ENCODE measurements around the gene CPA3. TPM values are rescaled to one million over a fixed set of nuclear protein-coding genes. Genes with fewer than 3 reads are reported as not detected.

The CPA3 gene, protein sequence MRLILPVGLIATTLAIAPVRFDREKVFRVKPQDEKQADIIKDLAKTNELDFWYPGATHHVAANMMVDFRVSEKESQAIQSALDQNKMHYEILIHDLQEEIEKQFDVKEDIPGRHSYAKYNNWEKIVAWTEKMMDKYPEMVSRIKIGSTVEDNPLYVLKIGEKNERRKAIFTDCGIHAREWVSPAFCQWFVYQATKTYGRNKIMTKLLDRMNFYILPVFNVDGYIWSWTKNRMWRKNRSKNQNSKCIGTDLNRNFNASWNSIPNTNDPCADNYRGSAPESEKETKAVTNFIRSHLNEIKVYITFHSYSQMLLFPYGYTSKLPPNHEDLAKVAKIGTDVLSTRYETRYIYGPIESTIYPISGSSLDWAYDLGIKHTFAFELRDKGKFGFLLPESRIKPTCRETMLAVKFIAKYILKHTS
- total RNA-seq: not detected

DNA sequence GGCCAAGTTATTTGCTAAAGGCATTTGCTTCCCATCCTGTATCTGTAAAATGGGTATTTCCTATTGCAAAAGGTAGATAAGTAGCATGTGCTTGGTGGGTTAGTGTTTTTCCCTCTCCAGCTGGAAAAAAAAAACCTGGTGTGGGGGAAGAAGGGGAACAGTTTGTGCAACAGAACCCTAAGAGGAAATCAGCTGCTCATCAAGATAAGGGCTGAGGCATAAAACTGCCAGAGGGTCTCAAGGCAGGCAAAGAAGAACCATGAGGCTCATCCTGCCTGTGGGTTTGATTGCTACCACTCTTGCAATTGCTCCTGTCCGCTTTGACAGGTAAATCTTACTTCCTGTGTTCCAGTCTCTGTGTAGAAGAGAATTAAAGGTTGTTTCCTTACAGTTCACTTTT is at the start of gene CPA3:
Gene CPA3, plus strand, starts transcription at position 248 of the 400 bp plus-strand sequence. Its CDS starts 12 bp downstream, at position 260.
- Histone ChIP-seq H3K4me3 (no peak within 1 kb of the TSS), H3K4me1 (replicated peaks in 1 of 2) (no peaks in the 10 kb centered on the region), H3K27ac (no peak within 1 kb of the TSS)
- ATAC-seq (replicated peaks in 6 of 8): no peak
- in situ Hi-C loops (cut with MboI; ENCODE audit: low pct_unique_long_range_greater_than_20kb in 2 of 9, low sequenced_read_pairs in 9 of 9, unreplicated experiment in 9 of 9): no loop called here
- 33 to 100% (median 88%) methylated on average over 1 of the region's 1 CpG; no CpG with 5 or more reads in 3 of the 10 experiments for WGBS, 10 experiments

DNA sequence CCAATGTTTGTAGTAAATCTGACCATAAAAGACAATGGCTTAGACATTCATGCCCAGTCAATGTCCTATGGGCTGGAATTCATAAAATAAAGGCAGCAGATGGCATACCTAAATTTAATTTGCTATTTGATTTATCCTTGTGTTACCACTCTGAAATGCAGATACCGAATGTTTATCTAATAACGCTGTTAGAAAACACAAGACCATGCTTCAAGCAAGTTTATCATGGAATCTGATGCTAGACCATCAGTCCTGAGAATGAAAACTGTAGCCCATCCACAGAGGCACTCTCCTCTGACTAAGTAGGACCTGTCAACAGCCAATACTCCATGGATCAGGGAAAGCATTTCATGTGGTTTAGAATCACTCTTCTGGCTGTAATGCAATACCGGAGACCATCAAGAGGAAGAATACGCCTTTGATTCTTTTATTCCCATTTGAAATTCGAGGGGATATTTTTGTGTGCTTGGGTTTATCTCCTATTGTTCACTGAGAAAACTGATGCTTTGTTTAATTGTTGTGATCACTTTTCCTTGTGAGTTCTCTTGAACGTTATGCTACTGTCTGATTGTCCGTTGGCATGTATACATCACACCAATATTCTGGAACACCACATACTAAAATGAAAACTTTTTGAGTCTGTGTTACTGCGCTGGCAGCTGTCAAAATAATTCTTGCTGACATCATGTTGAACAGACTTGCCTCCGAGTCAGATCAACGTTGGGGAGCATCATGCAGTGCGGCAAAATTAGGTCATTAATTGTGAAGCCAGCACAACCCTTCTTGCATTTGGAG is 49.6 kb upstream of the CPA3 start:
- peaks cover 0 to 4% of the 10 kb centered on the region in 2 donors for H3K4me1 ChIP-seq (replicated peaks in 1 of 2)
- H3K27ac ChIP-seq: no peak overlapping the region
- H3K4me3 ChIP-seq: no peak overlapping the region
- no peak for ATAC-seq (replicated peaks in 6 of 8)
- in situ Hi-C loops (cut with MboI; ENCODE audit: low pct_unique_long_range_greater_than_20kb in 2 of 9, low sequenced_read_pairs in 9 of 9, unreplicated experiment in 9 of 9): no loop called here
- 0 to 100% (median 84%) methylated on average over 1 to 11 of the region's 11 CpGs for WGBS, 10 experiments

DNA sequence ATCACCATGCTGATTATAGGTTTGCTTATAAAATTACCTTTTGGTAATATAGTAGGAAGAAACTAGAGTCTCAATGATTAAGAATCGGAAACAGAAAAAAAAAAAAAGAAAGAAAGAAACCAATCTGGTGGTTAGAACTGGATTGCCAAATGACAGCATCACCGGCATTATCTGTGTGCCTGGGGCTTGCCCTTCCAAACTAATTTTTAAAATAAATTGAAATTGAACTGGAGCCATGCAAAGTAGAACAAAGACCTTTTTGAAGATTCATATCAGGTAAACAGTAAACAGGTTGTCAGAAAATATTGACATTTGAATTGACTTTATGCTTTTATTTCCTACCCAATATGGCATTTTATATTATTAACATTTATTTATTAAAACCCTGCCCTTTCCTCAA is 48.7 kb upstream of the CPA3 start:
- in situ Hi-C loops (cut with MboI; ENCODE audit: low pct_unique_long_range_greater_than_20kb in 2 of 9, low sequenced_read_pairs in 9 of 9, unreplicated experiment in 9 of 9): no loop called here
- Histone ChIP-seq H3K27ac (no peak overlapping the region), H3K4me1 (replicated peaks in 1 of 2) (peaks cover 0 to 13% of the 10 kb centered on the region in 2 donors), H3K4me3 (no peak overlapping the region)
- WGBS, 10 experiments: 67 to 100% (median 90%) methylated on average over 1 to 2 of the region's 2 CpGs
- no peak for ATAC-seq (replicated peaks in 6 of 8)

DNA sequence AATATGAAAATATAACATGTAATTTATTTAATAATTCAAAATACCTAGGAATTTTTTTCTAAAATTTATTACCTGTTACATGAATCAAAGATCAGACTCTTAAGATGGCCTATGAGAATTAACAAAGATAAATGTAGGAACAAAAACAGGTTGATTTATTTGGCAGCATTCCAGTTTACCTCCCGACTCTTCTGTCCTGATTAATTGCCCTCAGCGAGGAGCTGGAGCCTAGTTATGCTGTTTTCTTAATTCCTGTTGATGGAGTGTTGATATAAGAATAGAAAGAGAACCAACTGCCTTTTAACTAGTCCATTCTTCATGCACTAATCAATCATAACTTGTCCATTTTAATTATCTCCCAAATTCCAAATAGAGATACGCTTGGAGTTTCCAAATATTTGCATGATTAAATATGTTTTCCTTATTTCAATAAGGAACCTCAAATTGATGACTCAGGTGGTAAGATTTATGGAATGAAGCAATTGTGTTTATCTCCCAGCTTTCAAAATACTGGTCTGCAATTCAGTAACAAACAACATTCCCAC is 48.0 kb upstream of the CPA3 start:
- no peak for ATAC-seq (replicated peaks in 6 of 8)
- Histone ChIP-seq H3K4me1 (replicated peaks in 1 of 2) (peaks cover 0 to 13% of the 10 kb centered on the region in 2 donors), H3K4me3 (no peak overlapping the region), H3K27ac (no peak overlapping the region)
- in situ Hi-C loops (cut with MboI; ENCODE audit: low pct_unique_long_range_greater_than_20kb in 2 of 9, low sequenced_read_pairs in 9 of 9, unreplicated experiment in 9 of 9): no loop called here
- 25 to 100% (median 53%) methylated on average over 1 to 3 of the region's 3 CpGs; no CpG with 5 or more reads in 1 of the 10 experiments for WGBS, 10 experiments

DNA sequence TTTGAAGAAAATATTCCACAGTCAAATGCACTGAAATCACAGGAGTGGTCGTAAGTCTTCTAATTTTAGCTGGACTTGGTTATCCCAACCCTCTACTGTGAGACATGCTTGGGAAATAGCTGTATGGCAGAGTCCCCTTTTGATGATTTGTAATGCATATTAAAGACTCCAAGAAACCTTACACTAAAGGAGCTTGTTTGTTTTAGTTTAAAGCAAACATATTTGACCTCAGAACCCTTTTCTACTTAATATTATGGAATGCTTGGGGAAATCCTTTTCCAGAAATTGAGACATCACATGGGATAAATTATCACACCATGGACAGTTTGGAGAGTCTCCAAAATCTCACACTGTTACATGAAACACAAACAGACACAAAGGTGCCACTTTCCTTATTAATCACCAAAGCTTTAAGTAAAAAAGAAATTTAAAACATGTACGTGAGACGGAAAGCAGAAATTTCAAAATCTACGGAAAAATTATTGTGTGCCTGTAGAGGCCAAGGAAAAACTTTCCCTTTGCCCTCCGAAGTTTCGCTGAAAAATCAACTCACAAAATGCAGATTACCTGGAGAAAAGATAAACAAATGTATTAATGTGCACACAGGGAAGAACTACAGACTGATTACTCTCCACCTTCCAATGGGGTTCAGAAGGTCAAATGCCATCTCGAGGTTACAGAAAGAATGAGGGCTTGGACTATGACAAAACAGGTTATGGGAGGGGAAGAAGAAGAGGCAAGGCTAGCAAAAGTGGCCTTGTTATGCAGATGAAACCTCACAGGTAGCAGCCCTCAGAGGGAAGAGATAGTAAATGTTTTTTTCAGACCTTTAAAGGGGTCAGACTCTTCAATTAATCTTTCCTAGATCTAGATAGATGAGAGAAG is 44.5 kb upstream of the CPA3 start:
- H3K27ac ChIP-seq: no peak overlapping the region
- WGBS, 10 experiments: 49 to 94% (median 79%) methylated on average over 2 to 7 of the region's 7 CpGs
- H3K4me3 ChIP-seq: no peak overlapping the region
- no peak for ATAC-seq (replicated peaks in 6 of 8)
- H3K4me1 ChIP-seq (replicated peaks in 1 of 2): peaks cover 0 to 13% of the 10 kb centered on the region in 2 donors
- in situ Hi-C loops (cut with MboI; ENCODE audit: low pct_unique_long_range_greater_than_20kb in 2 of 9, low sequenced_read_pairs in 9 of 9, unreplicated experiment in 9 of 9): no loop called here

DNA sequence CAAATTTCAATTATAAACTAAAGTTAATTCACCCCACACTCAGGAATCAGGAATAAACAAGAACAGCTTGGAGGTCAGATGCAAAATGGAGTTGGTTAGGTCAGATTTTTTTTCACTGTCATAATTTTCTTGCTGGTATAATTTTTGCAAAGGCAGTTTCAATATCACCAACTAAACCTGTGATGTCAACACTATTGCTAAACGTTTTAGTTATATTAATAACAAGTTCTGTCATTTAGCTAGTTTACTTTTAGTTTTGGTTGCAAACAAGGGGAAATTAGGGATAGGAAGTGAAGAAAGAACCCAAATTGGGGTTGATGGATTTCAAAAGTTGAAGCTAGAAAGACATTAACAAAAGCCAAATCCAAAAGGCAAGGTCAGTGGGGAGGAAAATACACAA is 42.1 kb upstream of the CPA3 start:
- Histone ChIP-seq H3K27ac (no peak overlapping the region), H3K4me3 (no peak overlapping the region), H3K4me1 (replicated peaks in 1 of 2) (peaks cover 6 to 10% of the 10 kb centered on the region in 2 donors)
- in situ Hi-C loops (cut with MboI; ENCODE audit: low pct_unique_long_range_greater_than_20kb in 2 of 9, low sequenced_read_pairs in 9 of 9, unreplicated experiment in 9 of 9): no loop called here
- no peak for ATAC-seq (replicated peaks in 6 of 8)
- 0 to 100% (median 73%) methylated on average over 1 of the region's 1 CpG for WGBS, 10 experiments

DNA sequence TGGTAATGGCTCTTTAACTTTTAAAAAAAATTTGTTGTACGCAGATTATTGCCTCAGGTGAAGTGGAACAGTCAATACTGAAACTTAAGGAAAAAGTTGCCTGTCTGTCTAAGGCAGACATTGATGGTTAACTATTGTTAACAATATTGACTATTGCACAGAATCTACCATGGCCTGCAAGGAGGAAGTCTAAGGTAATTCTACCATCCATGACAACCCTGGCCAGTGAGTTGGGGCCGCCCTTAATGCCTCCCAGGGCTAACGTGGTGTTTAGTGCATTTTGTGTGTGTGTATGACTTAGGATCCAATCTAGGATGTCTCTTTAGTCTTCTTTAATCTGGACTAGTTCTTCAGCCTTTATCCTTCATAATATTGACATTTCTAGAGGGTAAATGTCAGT is 39.6 kb upstream of the CPA3 start:
- in situ Hi-C loops (cut with MboI; ENCODE audit: low pct_unique_long_range_greater_than_20kb in 2 of 9, low sequenced_read_pairs in 9 of 9, unreplicated experiment in 9 of 9): no loop called here
- no peak for ATAC-seq (replicated peaks in 6 of 8)
- no peak overlapping the region for H3K27ac ChIP-seq
- H3K4me1 ChIP-seq (replicated peaks in 1 of 2): peaks cover 6 to 10% of the 10 kb centered on the region in 2 donors
- WGBS, 10 experiments: 68 to 100% (median 92%) methylated on average over 1 to 3 of the region's 3 CpGs
- no peak overlapping the region for H3K4me3 ChIP-seq

DNA sequence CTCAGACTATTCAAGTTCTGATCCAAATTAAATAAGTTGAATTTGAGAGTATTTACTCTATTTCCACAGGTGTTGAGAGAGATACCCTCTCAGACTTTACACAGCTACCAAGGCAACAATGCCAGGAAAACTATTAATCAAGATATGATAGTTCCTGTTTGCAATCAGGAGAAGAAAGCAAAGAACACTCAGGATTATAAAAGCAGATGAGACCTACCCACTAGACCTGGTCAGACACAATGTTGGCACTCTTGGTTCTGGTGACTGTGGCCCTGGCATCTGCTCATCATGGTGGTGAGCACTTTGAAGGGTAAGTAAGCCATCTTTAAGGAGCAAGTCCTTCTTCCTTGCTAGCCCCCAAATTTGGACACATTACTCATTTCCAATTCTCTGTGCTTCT is 37.5 kb upstream of the CPA3 start, which contains the start of gene CPB1:
Gene CPB1, plus strand, starts transcription at position 227 of the 400 bp plus-strand sequence. Its CDS starts 13 bp downstream, at position 240.
- Histone ChIP-seq H3K27ac (no peak within 1 kb of the TSS), H3K4me1 (replicated peaks in 1 of 2) (peaks cover 0 to 6% of the 10 kb centered on the region in 2 donors), H3K4me3 (no peak within 1 kb of the TSS)
- in situ Hi-C loops (cut with MboI; ENCODE audit: low pct_unique_long_range_greater_than_20kb in 2 of 9, low sequenced_read_pairs in 9 of 9, unreplicated experiment in 9 of 9): no loop called here
- ATAC-seq (replicated peaks in 6 of 8): no peak

DNA sequence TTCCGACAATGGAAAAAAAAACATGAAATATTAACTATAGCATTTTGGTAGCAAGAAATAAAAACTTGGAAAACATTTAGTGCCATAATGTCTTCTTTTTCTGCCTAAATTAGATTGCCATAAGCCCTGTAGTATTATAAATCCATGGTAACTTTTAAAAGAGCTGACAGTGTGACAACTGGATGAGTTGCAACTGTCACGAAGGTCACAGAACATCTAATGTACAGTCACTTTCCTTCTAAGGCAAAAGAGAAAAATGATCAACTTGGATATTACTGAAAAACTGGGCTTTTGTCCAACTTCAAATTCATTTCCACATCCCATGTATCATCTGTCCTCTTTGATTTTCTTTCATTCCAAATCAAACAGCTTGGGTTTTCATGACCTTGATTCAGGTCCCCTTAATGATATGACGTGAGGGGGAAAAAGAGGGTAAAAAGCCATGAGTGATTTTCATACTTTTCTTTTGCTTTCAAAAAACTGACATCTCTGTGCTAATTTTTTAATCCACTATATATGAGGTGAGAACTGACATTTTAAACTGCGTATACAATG is 36.9 kb upstream of the CPA3 start:
- H3K4me3 ChIP-seq: no peak overlapping the region
- H3K27ac ChIP-seq: no peak overlapping the region
- WGBS, 10 experiments: 48 to 100% (median 82%) methylated on average over 2 to 4 of the region's 4 CpGs; no CpG with 5 or more reads in 1 of the 10 experiments
- ATAC-seq (replicated peaks in 6 of 8): peak in 1 of 8 experiments; percentile 63
- in situ Hi-C loops (cut with MboI; ENCODE audit: low pct_unique_long_range_greater_than_20kb in 2 of 9, low sequenced_read_pairs in 9 of 9, unreplicated experiment in 9 of 9): no loop called here
- H3K4me1 ChIP-seq (replicated peaks in 1 of 2): peaks cover 0 to 6% of the 10 kb centered on the region in 2 donors

DNA sequence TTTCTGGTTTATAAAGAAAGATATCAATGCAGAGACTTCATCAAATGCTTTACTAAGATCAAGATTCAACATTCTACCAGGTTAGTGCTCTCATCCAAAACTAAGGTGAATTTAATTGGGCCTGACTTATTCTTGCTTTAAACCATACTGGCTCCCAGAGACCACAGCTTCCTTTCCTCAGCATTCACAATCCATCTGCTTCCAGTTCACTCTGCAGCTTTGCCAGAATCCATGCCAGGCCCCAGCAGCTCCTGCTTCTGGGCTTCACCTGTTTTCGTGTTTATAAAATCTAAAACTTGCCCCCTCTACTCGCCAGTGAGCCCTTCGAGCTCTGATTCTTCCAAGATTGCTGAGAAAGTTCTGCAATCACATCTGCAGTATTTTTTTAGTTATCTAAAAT is 35.2 kb upstream of the CPA3 start:
- ATAC-seq (replicated peaks in 6 of 8): no peak

DNA sequence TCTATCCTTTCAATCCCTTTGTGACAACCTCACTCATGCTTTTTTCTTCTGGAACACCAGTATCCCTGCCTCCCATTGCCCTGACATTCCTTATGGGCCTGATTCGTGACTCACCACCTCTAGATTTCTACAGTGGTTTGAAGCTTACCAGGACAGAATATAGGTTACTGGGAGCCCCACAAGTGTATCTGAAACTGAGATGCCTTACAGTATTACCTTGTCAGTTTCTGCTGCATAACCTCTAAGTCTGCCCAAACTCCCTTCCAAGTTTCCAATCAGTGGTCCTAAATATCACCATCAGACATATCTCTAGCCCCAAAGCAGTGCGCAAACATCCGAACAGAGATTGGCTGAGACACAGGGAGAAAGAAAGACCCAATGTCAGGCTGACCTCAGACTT is 31.9 kb upstream of the CPA3 start:
- ATAC-seq (replicated peaks in 6 of 8): no peak
- Histone ChIP-seq H3K4me1 (replicated peaks in 1 of 2) (peaks cover 0 to 5% of the 10 kb centered on the region in 2 donors), H3K4me3 (no peak overlapping the region), H3K27ac (no peak overlapping the region)
- in situ Hi-C loops (cut with MboI; ENCODE audit: low pct_unique_long_range_greater_than_20kb in 2 of 9, low sequenced_read_pairs in 9 of 9, unreplicated experiment in 9 of 9): no loop called here
- WGBS, 10 experiments: 0 to 100% (median 82%) methylated on average over 1 to 3 of the region's 3 CpGs; no CpG with 5 or more reads in 2 of the 10 experiments

More for the DNA sequence above, 35.2 kb upstream of the CPA3 start:
- Histone ChIP-seq H3K4me3 (no peak overlapping the region), H3K27ac (no peak overlapping the region), H3K4me1 (replicated peaks in 1 of 2) (peaks cover 0 to 11% of the 10 kb centered on the region in 2 donors)
- WGBS, 10 experiments: 40 to 100% (median 51%) methylated on average over 1 to 2 of the region's 3 CpGs; no CpG with 5 or more reads in 4 of the 10 experiments
- in situ Hi-C loops (cut with MboI; ENCODE audit: low pct_unique_long_range_greater_than_20kb in 2 of 9, low sequenced_read_pairs in 9 of 9, unreplicated experiment in 9 of 9): no loop called here

DNA sequence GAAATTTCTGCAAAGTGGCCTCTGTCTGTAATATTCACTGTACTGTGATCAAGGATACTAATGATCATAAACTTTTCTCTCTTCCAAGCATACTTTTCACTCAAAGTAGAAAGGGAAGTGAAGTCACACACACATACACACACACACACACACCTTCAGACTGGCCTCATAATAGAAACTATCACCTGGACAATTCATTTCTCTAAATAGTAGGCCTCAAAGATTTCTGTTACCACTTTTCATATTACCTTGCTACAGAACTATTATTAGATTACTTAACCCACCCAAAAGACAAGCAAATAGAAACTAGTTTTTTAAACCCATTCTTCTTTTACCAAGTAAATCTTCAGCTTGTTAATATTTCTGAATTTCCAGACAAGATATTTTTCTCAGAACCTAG is 25.3 kb upstream of the CPA3 start:
- Histone ChIP-seq H3K27ac (no peak overlapping the region), H3K4me3 (no peak overlapping the region), H3K4me1 (replicated peaks in 1 of 2) (peaks cover 0 to 8% of the 10 kb centered on the region in 2 donors)
- in situ Hi-C loops (cut with MboI; ENCODE audit: low pct_unique_long_range_greater_than_20kb in 2 of 9, low sequenced_read_pairs in 9 of 9, unreplicated experiment in 9 of 9): no loop called here
- no peak for ATAC-seq (replicated peaks in 6 of 8)

All from motor neuron (in vitro differentiated cells).